Stimulated activated effector memory CD8-positive, alpha-beta T cell treated with anti-CD3 and anti-CD28 coated beads, Interleukin-12 subunit alpha, Interleukin-12 subunit beta, amount 100 ng/mL, for 72 hours (primary cell): ENCODE results near the gene TLR6.
A peak's percentile ranks its signal among the peaks of the same experiment; 100 is the strongest.

Source experiments
- ATAC-seq: fragments of 150-1000 bp; cut with Tn5 transposase; 2 replicates; pipeline ENCODE4 v1.10.0; 2021
- DNase-seq, 2 donors: peaks; one replicate each; pipeline ENCODE4 v3.0.0; 2021 to 2022; ENCODE audit warnings: low spot score in 2 of 2
- H3K27ac Mint-ChIP-seq: one replicate; pipeline ENCODE4 v1.8.0; 2022; ENCODE audit warnings: mild to moderate bottlenecking, mixed read lengths
- H3K36me3 Mint-ChIP-seq: one replicate; pipeline ENCODE4 v1.8.0; 2022; ENCODE audit warnings: mild to moderate bottlenecking, mixed read lengths
- H3K4me1 Mint-ChIP-seq: one replicate; pipeline ENCODE4 v1.8.0; 2022; ENCODE audit warnings: mixed read lengths
- H3K4me3 Mint-ChIP-seq: one replicate; pipeline ENCODE4 v1.8.0; 2022; ENCODE audit warnings: mild to moderate bottlenecking, mixed read lengths
- H3K9me3 Mint-ChIP-seq: one replicate; pipeline ENCODE4 v1.8.0; 2022; ENCODE audit warnings: mixed read lengths

The TLR6 gene

GRCh38 chr4:38872620-38873019, 16.0 kb upstream of the TLR6 start:
- ATAC-seq (no peak), DNase-seq (no peak)
- no peak overlapping the region for H3K4me3 Mint-ChIP-seq
- no peak overlapping the region for H3K27ac Mint-ChIP-seq
- H3K36me3 Mint-ChIP-seq, result no peaks in the 10 kb centered on the region
- no peaks in the 10 kb centered on the region for H3K9me3 Mint-ChIP-seq
- peaks cover 4% of the 10 kb centered on the region for H3K4me1 Mint-ChIP-seq

GRCh38 chr4:38871593-38871992, 15.0 kb upstream of the TLR6 start:
- H3K27ac Mint-ChIP-seq, result no peak overlapping the region

GRCh38 chr4:38870098-38870808, 13.6 kb upstream of the TLR6 start:
- DNase-seq (no peak), ATAC-seq (no peak)
- H3K9me3 Mint-ChIP-seq, result no peaks in the 10 kb centered on the region
- no peaks in the 10 kb centered on the region for H3K36me3 Mint-ChIP-seq
- no peak overlapping the region for H3K27ac Mint-ChIP-seq
- no peak overlapping the region for H3K4me3 Mint-ChIP-seq
- peaks cover 4% of the 10 kb centered on the region for H3K4me1 Mint-ChIP-seq

More at GRCh38 chr4:38871593-38871992, 15.0 kb upstream of the TLR6 start:
- Mint-ChIP-seq H3K4me1 (peaks cover 4% of the 10 kb centered on the region), H3K36me3 (no peaks in the 10 kb centered on the region), H3K9me3 (no peaks in the 10 kb centered on the region), H3K4me3 (no peak overlapping the region)
- no peak for DNase-seq
- no peak for ATAC-seq

- DNase-seq, result no peak
- Mint-ChIP-seq H3K4me3 (no peak overlapping the region), H3K4me1 (peaks cover 4% of the 10 kb centered on the region), H3K36me3 (no peaks in the 10 kb centered on the region), H3K27ac (no peak overlapping the region), H3K9me3 (no peaks in the 10 kb centered on the region)
- no peak for ATAC-seq
Measured at GRCh38 chr4:38869511-38869910, 12.9 kb upstream of the TLR6 start.

- no peaks in the 10 kb centered on the region for H3K36me3 Mint-ChIP-seq
- peaks cover 4% of the 10 kb centered on the region for H3K4me1 Mint-ChIP-seq
- H3K27ac Mint-ChIP-seq, result no peak overlapping the region
- peak overlapping the region; percentile 52 for H3K4me3 Mint-ChIP-seq
- H3K9me3 Mint-ChIP-seq, result no peaks in the 10 kb centered on the region
- ATAC-seq (no peak), DNase-seq (no peak)
Measured at GRCh38 chr4:38868059-38868960, 11.7 kb upstream of the TLR6 start.

- H3K4me1 Mint-ChIP-seq, result peaks cover 4% of the 10 kb centered on the region
- H3K9me3 Mint-ChIP-seq, result no peaks in the 10 kb centered on the region
- DNase-seq, result no peak
- ATAC-seq, result peak; percentile 83
- no peak within 1 kb of the TSS for H3K27ac Mint-ChIP-seq
- peak within 1 kb of the TSS; percentile 52 for H3K4me3 Mint-ChIP-seq
- H3K36me3 Mint-ChIP-seq, result no peaks in the 10 kb centered on the region
Measured at GRCh38 chr4:38867478-38868058, 11.0 kb upstream of the TLR6 start, which contains the start of gene FAM114A1. FAM114A1 (plus strand) TSS chr4:38867806; CDS start chr4:38878079, 10,273 bp downstream.

GRCh38 chr4:38866973-38867477, 10.4 kb upstream of the TLR6 start:
- peak overlapping the region; percentile 37 for H3K4me3 Mint-ChIP-seq
- no peak for DNase-seq
- ATAC-seq, result no peak
- H3K4me1 Mint-ChIP-seq, result peaks cover 4% of the 10 kb centered on the region
- no peak overlapping the region for H3K27ac Mint-ChIP-seq
- no peaks in the 10 kb centered on the region for H3K9me3 Mint-ChIP-seq
- H3K36me3 Mint-ChIP-seq, result no peaks in the 10 kb centered on the region

- no peaks in the 10 kb centered on the region for H3K9me3 Mint-ChIP-seq
- ATAC-seq, result no peak
- peaks cover 4% of the 10 kb centered on the region for H3K4me1 Mint-ChIP-seq
- no peak overlapping the region for H3K4me3 Mint-ChIP-seq
- no peaks in the 10 kb centered on the region for H3K36me3 Mint-ChIP-seq
- no peak for DNase-seq
- no peak overlapping the region for H3K27ac Mint-ChIP-seq
Measured at GRCh38 chr4:38865445-38865844, 8.8 kb upstream of the TLR6 start.

GRCh38 chr4:38861791-38862190, 5.2 kb upstream of the TLR6 start:
- Mint-ChIP-seq H3K36me3 (no peaks in the 10 kb centered on the region), H3K27ac (no peak overlapping the region), H3K4me3 (no peak overlapping the region), H3K4me1 (peaks cover 6% of the 10 kb centered on the region), H3K9me3 (no peaks in the 10 kb centered on the region)
- no peak for ATAC-seq
- DNase-seq, result no peak

GRCh38 chr4:38860788-38861424, 4.3 kb upstream of the TLR6 start:
- Mint-ChIP-seq H3K27ac (no peak overlapping the region), H3K4me1 (peaks cover 6% of the 10 kb centered on the region), H3K4me3 (no peak overlapping the region), H3K9me3 (no peaks in the 10 kb centered on the region), H3K36me3 (no peaks in the 10 kb centered on the region)
- ATAC-seq (peak; percentile 80), DNase-seq (peak; percentile 54 to 76)

GRCh38 chr4:38859501-38859900, 2.9 kb upstream of the TLR6 start:
- no peaks in the 10 kb centered on the region for H3K9me3 Mint-ChIP-seq
- no peaks in the 10 kb centered on the region for H3K36me3 Mint-ChIP-seq
- H3K27ac Mint-ChIP-seq, result no peak overlapping the region
- no peak overlapping the region for H3K4me3 Mint-ChIP-seq
- H3K4me1 Mint-ChIP-seq, result peaks cover 6% of the 10 kb centered on the region
- ATAC-seq, result no peak
- DNase-seq, result no peak

- DNase-seq (no peak), ATAC-seq (no peak)
- no peak overlapping the region for H3K4me3 Mint-ChIP-seq
- no peaks in the 10 kb centered on the region for H3K9me3 Mint-ChIP-seq
- H3K27ac Mint-ChIP-seq, result peak overlapping the region; percentile 58
- no peaks in the 10 kb centered on the region for H3K36me3 Mint-ChIP-seq
- H3K4me1 Mint-ChIP-seq, result peaks cover 6% of the 10 kb centered on the region
Measured at GRCh38 chr4:38858097-38858420, 1.4 kb upstream of the TLR6 start.

- peak; percentile 83 for ATAC-seq
- peak overlapping the region; percentile 58 for H3K27ac Mint-ChIP-seq
- H3K36me3 Mint-ChIP-seq, result no peaks in the 10 kb centered on the region
- no peak for DNase-seq
- no peaks in the 10 kb centered on the region for H3K9me3 Mint-ChIP-seq
- H3K4me3 Mint-ChIP-seq, result no peak overlapping the region
- H3K4me1 Mint-ChIP-seq, result peaks cover 6% of the 10 kb centered on the region
Measured at GRCh38 chr4:38857354-38858096, 908 bp upstream of the TLR6 start.

- Mint-ChIP-seq H3K9me3 (no peaks in the 10 kb centered on the region), H3K36me3 (no peaks in the 10 kb centered on the region), H3K4me1 (peaks cover 6% of the 10 kb centered on the region), H3K27ac (no peak overlapping the region), H3K4me3 (peak overlapping the region; percentile 44)
- no peak for DNase-seq
- no peak for ATAC-seq
Measured at GRCh38 chr4:38856046-38856445, 571 bp downstream of the TLR6 start.
